NCI-H2107 treated with DMSO at 0.1 percent for 48 hours (cell line): ENCODE data around the gene ADSS1.

Source experiments
- DNase-seq: peaks from one replicate; lab custom pipeline; 2025; ENCODE audit not compliant: unreplicated experiment; lab: John Stamatoyannopoulos, UW

The ADSS1 gene

DNA sequence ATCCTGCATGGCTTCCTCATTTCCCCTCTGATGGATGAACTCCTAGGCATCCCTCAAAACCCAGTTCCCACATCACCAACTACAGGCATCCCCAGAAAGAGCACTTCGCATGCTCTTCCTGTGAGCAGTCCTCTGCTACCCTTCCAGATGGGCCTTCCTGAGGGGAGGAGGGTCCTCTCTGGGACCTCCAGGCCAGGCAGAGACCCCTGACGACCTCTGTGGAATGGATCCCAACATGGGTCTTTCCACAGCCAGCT lies 69.6 kb downstream of the ADSS1 start:
- DNase-seq: no peak

DNA sequence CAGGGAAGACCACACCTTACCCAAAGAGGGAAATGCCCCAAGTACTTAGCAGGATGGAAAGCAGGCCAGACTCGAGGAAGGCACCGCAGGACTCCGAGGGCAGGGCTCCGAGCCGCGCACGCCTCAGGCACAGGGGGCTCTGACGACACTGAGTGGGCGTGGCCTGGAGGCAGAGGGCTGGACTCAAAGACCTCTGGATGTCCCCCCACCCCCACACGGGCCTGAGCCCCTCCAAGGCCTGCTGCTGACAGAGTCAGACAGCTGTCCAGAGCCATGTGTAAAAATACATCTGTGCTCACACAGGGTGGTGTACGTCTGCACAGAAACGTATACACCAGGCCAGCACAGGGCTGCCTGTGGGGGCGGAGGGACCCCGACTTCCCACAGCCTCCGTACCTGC lies 70.1 kb downstream of the ADSS1 start:
- DNase-seq: no peak

DNA sequence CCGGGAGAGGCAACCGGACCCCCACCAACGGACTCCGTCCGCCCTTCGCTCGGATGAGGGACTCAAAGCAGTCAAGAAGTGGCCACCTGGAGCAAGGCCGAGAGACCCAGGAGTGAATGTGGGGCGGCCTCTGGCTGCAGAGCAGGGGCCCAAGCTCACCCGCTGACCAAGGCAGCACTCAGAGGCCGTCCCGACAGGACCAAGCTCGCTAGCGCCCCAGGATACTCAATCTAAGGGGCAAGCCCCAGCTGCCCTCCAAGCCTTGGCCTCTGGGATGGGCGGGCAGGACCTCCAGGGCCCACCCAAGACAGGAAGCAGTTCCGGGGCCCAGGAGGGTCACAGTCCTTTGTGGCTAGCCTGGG lies 70.6 kb downstream of the ADSS1 start:
- no peak for DNase-seq

DNA sequence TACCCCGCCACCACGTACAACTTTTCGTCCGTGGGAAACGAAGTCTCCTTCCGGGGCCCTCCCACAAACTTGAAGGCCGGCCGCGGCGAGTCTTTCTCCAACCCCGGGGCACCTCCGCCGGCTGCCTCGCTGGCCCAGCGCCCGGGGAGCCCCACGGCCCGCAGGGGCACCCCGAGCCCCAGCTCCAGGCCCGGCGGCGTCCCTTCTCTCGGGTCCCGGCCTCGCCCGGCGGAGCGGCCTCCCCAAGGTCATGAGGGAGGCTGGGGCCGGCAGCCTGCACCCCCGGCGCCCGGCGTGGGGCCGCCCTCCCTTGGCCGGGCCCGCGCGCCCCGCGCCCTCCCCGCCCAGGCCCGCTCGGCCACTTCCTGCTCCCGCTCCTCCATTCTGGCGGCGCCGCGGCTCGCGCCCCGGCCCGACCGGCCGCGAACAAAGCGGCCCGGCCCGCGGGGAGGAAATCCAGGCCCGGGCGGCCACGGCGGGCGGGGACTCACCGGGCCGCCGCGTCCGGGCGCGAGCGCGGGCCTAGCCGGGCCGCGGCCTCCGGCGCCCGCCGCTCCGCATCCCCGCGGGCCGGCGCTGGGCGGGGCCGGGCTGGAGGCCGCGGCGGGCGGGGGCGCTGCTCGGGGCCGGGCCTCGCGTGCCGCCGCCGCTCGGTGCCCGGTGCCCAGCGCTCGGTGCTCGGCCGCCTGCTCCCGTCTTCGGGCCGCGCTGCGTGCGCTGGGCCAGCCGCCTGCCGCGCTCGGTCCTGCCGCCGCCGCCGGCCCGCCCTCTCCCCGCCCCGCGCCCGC lies 71.2 kb downstream of the ADSS1 start, which contains the start of gene AKT1:
Gene AKT1, minus strand, starts transcription at position 756 of the 788 bp plus-strand sequence. CDS start 3,105 bp downstream, outside the sequence.
- DNase-seq: no peak

DNA sequence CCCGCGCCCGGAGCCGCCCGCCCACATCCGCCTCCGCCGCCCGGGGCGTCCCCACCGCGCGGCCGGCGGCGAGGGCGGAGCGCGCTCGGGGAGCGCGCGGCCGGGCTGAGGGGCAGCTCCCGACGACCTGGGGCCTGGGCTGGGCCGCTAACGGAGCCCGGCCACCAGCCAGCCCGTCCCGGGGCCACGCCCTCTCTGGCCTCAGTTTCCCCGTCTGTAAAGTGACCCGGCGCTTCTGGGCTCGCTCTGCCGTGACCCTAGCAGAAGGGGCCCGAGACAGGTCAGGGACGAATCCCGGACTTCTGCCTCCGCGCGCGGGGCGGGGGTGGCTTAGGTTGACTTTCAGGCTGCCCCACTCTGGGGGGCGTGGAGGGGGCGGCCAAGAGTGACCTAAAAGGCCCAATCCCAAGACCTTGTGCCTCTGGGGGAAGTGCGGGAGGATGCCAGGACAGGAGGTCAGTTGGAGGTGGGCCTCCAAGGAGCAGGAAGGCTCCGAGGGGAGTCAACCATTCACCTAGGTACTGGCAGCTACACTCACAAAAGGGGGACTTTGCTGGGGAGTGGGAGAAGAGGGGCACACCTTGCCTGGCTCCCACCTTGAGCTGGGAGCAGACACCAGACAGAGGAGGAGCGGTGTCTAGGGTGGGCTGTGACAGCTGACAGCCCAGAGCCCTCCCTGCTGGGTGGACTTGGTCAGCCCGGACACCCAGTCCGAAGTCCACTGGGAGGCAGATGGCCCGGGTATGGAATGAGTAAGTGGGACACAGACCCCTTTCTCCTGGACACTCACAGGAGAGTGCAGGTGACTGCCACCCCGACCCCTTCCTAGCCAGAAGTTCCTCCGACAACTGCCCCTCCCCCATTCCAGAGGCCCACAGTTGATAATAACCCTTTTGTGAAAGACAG lies 72.0 kb downstream of the ADSS1 start:
- DNase-seq: no peak

DNA sequence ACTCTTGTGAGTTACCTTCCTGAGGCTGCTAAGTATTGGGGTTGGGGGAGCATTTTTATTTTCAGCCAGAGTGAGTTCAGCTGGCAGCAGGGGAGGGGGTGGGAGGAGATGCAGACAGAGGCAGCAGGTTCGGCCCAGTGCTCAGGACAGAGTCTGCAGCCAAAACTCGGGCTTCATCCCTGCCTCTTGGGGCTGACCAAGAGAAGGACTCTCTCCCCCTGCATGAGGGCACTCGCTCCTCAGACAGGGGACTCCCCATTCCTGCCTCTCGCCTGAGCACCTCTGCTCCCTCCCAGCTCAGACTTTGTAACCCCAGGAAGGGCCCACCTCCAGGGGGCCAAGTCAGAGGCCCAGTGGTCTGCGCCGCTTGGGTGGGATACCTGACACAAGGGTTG lies 72.7 kb downstream of the ADSS1 start:
- no peak for DNase-seq
